ENCODE measurements around the gene WWOX.

WWOX gene

DNA sequence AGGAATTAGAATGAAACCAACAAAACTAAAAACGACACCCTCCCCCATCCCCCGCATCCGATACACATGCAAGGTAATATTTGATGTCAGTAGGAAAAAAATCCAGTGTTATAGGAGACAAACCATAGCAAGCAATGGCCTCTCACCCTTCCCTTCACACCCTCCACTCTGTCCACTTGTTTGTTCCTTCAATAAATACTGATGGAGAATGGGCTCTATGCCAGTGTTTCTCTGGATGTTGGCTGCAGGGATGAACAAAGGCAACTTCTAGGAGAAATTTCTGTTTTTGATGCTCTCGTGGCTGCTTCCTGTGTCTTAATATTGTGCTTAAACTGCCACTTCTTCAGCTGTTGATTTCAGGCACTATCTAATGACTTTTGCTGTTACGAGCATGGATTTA lies 98.8 kb downstream of the WWOX start:
- DNase-seq = no peak

DNA sequence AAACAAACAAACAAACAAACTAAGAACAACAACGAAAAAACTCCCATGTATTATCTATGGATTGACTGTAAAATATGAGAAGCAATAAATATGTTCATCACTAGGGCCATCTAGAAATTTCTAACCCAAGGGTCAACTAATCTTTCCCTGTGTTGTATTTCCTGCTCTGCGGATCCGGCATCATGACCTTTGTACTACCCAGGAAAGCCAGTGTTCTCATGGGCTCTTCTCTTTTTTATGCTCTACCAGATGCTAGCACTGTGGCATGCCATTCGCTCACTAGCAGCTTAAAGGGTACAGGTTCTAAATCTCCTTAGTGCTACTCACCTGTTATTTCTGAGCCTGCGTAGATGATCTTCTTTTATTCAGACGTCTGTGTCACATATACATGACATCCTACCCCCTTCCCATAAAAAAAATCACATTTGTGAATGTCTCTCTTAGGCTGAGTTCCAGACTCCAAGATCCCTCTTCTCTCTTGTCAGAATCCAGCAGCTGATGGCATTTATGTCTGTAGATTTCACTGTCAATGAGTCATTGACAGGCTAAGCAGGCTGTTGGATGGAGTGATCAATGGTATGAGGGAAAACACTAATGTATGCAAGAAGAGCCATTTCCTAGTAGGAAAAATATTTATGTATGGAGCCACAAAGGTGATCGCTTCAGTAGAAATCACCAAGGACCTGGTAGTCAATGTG lies 100.0 kb downstream of the WWOX start:
- DNase-seq = no peak

DNA sequence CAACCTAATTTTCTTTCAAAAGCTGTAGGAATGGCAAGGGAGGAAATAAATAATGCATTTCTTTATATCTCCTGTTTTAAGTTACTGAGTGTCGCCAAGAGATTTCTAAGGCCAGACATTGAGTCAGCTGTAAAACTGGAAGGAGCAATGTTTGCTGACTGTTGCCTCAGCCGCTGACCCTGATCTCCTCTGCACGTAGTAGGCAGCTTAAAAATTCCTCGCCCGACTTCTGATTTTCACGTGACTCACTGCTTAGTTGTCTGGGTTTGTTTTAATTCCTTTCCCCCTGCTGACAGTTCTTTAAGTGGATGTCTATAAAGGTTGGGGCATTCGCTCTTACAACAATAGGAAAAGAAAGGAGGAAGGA lies 100.6 kb downstream of the WWOX start:
- DNase-seq = no peak

DNA sequence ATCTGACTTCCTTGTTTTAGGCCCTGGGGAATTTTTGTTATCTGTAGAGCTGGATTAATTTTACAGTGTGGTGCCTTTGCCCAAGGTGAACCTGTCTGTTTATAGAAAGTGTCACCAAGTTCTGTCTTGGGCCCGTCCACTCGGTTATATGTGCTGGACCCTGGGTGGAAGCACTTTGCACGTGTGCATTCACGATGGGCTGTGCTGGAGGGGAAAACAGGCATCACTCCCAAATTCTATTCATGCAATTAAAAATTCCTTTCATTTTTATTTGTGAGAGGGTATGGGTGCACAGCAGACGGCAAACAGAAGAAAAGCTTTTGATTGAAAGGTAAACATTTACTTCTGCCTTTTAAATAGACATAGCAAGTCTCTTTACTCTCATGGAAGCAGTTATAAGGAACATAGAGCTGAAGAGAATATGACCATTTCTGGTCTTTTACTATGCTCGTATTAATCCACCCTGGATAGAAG lies 101.2 kb downstream of the WWOX start:
- DNase-seq = no peak

DNA sequence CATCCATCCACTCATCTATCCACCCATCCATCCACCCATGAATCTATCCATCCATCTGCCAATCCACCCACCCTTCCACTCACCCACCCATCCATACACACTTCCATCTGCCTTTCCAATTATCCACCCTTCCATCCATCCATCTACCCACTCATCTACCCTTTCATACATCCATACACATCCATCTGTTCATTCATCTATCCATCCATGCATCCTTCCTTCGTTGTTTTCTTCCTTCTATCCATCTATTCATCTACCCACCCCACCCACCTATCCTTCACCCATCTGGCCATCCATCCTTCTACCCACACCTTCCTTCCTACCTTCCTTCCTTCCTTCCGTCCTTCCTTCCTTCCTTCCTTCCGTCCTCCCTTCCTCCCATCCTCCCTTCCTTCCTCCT lies 106.1 kb downstream of the WWOX start:
- no peak for DNase-seq

DNA sequence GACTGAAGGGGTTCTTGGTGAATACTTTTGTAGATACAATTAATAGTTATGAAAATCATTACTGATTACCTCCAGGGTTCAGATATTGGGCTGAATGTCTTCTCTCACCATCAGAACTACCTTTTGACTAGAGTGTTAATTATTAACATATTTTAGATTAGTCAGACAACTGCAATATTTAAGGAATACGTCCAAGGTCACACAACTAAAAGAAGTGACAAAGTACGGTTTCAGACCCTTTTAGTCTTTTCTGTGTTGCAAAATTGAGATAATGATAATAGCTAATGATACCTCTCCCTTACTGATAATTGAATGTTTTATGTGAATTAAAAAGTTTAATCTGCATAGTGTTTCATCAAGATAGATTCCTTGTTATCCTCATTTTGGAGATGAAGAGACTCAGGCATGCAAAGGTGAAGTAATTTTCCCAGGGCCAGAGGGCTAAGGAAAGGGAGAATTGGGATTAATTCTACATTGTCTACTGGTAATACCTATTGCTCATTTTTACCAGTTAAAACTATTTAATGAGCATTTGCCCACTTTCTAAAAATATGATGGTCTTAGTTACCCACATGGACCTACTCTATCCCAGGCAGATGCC lies 107.3 kb downstream of the WWOX start:
- no peak for DNase-seq

DNA sequence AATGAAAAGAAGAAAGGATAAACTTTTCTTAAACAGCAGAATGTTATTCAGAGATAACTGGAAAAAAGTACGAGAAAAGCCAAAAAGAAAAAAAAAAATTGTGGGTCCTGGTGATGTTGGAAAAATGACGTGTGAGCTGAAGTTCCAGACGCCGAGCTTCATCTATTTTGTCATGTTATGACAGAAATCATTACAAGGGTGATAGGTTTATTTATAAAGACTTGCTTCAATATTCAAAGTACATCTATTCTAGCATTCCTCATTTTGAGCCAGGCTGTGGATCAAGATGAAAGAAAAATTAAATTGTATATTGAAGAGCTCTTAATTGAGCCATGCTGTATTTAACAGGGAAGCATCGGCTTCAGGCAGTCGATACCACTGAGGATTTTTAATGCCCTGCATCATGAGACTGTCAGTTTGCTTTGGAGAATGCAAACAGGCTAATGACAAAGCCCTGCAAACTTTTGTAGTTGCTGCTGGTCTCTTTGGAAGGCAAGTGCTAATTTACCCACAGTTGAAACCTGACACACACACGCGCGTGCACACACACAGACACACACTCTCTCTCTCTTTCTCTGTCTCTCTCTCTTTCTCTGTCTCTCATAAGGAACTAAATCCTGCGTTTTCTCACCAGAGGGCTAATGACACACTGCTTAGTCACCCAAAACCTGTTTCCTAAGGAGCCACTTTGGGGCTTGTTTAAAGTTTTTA lies 110.7 kb downstream of the WWOX start:
- DNase-seq = peak; percentile 25

DNA sequence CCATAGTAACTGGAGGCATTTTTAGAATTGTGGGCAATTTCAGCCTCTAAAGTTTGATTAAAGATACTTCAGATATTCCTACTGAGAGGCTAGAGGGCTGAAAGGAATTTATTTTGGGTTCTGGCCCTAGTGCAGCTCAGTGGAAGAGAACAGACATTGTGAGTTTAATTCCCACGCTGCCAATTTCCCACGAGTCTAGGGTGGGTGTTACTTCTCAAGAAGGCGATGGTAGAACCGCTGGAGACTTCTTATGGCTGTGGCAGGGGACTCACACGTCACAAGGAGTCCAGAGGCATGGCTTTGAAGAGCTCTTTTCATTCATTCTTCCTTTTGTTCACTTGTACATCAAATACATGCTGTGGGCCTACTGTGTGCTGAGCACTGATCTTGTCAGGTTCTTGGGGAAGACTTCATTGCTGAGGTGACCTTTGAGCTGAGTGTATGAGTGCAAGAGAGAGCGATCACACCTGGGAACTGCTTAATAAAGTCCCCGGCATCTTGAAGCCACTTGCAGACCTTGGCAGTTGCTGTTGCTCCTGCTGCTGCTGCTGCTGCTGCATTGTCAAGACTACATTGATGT lies 111.7 kb downstream of the WWOX start:
- no peak for DNase-seq

DNA sequence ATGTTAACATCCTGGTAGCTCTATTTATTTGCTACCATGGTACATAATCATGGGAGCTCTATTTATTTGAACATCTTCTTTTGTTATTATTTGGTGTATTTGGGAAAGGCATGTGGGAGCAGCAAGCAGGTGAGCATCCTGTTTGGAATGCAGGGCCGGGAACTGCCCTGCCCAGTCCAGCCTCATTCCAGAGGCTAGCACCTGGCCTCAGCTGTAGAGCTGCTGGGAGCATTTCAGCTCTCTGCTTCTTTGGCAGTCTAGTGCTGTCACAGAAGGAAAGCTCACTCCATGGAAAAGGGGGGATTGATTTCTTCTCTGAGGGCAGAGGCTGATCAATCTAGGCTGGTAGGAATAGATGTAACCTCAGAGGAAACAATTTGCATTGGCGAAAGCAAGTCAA lies 112.5 kb downstream of the WWOX start:
- DNase-seq = no peak

DNA sequence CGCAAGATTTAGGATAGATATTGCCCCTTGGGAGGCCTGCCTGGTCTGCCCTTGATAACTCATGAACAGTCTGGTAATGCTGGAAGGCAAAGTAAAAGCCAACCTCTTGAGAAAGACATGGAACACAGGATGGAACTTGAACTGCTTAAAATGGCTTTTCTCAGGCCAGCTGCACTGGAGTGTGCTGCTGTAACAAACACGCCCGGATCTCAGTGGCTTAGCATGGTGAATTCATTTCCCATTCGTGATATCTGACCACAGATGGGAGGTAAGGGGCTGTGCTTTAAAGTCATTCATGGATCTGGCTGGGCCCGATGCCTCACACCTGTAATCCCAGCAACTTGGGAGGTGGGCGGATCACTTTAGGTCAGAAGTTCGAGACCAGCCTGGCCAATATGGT lies 113.2 kb downstream of the WWOX start:
- DNase-seq = no peak

DNA sequence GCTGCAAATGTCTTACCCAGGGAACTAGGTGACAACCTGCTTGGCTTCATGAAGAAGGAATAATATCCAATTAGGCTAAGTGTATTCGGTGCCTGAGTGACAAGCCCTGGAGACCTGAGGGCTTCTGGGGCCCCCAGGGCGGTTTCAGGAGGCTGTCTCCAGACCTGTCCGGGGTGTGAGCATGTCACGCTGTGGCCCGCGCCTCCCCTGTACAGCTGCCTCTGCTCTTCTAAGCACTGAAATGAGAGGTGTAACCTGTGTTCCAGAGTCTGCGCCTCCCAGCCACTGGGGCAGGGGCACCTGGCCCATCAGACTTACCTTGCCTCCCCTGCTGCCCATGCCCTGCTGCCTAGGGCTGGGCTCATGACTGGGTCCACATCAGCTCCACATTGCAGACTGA lies 114.3 kb downstream of the WWOX start:
- no peak for DNase-seq

DNA sequence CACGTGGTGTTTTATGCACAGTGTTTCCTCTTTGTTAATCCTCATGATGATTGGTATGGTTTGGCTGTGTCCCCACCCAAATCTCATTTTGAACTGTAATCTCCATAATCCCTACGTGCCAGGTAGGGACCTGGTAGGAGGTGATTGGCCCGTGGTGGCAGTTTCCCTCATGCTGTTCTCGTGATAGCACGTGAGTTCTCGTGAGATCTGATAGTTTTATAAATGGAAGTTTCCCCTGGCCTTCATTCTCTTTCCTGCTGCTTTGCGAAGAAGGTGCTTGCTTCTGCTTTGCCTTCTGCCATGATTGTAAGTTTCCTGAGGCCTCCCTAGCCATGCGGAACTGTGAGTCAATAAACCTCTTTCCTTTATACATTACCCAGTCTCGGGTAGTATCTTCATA lies 115.8 kb downstream of the WWOX start:
- no peak for DNase-seq

DNA sequence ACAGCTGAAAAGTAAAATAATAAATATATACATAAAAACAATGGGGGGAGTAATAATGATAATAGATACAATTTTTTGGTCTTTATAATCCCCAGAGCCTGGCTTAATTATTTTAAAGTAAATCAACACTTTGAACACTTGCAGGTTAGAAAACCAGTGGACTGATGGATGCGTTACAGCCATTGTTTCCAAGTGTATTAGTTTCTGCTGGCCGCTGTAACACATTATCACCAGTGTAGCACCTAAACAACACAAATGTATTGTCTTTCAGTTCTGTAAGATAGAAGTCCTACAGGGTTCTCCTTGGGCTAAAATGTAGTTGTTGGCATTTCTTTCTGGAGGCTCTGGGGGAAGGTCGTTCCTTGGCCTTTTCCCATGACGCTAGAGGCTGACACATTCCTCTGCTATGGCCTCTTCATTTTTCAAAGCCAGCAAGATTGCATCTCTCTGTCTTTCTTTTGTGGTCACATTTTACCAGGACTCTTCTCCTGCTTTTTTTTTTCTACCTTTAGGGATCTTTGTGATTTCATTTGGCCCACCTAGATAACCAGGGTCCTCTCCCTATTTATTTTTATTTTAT lies 116.8 kb downstream of the WWOX start:
- no peak for DNase-seq

DNA sequence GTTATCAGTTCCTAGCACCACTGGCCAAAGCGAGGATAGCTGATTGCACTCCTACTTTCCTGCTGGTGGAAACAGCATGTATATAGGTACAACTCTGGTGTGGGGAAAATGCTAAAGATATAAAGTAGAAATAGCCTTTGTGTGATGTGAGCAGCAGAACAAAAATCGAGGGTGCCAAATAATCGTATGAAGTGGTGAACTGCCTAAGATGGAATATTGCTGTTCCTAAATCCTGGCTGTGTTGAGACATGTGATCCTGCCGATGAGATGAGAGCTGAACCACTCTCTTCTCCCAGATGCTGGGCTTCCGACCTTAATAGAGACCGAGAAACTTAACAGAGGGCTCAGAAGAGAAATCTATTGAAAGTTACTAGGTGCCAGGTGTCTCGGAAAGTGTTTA lies 117.8 kb downstream of the WWOX start:
- no peak for DNase-seq

DNA sequence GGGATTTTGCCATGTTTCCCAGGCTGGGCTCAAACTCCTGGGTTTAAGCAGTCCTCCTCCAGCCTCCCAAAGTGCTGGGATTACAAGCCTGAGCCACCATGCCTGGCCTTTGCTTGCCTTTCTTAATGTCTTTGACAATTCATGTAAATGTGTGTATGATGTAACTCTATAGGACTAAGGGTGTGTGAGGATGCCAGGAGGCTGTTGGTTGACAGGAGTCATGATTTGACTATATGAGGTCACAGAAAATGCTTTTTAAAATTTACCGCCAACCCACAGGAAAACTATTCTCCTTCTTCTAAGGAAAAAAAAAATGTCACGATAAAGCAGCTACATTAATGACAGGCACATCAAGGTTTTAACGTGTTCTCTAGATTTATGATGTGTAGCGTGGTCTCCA lies 118.8 kb downstream of the WWOX start:
- DNase-seq = no peak

DNA sequence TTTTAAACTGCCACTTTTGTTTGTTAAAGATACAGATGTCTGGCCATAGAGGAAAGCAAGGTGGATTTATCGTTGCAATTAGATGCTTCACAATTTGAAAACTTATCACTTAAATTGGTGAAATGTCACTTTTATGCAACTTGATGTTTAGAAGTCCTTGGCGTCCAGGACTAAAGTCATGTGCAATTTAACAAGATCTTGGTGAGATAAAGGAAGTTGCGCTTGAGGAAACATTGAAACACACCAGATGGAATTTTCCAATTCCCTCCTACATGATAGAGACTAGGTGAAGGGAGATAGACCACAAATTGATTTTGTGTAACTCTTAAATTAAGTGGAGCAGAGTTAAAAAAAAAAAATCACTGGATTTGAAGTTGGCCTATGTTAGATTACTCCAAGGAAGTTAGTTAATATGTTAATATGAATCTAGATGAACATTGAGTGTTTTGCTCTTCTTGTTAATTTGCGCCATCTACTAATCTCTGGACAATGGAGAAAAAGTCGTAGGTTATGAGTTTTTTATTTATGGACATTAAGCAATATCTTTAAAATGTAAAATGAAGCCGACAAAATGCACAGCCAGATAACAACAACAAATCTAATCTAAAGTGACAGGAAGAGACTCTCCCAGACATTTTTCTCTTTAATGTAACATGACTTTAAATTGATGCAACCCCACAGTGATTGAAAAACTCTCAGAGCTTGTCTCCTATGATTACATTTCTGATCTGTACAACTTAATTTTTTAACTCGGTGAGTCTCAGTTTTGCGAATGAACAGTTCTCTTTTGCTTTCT lies 119.6 kb downstream of the WWOX start:
- no peak for DNase-seq

DNA sequence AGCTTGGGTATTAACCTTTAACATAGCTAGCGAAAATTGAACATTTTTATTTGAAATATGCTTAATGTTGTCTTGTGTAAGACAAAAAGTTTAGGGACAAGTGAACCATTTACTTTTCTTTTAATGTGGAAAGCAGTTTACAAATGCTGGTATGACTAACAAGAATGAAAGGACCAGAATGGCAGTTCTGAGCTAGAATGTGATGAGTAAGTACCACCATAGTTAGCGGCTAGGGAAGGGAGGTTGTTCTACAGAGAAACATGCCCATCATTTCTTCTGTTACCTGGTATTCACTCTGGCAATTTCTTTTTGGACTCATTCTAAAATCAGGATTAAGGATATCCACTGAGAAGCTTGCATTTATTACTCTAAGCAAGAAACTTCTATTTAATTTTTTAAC lies 121.1 kb downstream of the WWOX start:
- no peak for DNase-seq

DNA sequence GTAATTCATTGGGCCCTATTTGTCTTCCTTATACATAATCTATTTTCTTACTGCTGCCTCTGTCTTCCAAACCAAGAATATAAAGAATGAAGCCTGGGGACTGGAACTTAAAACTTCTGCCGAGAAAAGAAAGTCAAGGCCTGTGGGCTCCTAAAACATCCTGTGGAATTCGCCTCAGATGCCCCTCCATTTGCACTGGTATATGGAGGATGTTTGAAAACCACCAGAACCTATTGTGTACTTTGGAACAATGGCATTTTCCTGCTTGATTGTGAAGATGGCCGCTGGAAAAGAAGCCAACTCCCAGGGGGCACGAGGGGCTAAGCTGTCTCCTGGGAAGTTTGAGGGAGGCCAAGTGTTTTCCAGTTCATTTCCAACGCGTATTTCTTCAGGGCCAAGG lies 122.4 kb downstream of the WWOX start:
- DNase-seq = no peak

DNA sequence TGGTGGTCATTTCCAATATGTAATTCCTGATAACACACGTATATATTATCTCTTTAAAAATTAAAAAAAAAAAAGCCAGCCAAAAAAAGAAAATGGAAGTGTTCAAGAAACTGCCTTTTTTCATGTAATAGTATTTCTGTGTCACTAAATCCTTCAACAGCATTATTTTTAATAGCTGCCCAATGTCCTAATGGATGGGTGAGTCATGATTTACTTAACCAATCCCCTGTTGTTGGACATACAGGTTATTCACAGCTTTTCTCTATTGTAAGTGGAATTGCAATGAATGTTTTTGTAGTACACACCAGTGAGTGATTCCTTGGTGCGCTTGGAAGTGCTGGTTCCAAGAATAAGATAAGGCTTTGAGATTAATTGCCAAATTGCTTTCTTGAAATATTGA lies 124.9 kb downstream of the WWOX start:
- DNase-seq = no peak

DNA sequence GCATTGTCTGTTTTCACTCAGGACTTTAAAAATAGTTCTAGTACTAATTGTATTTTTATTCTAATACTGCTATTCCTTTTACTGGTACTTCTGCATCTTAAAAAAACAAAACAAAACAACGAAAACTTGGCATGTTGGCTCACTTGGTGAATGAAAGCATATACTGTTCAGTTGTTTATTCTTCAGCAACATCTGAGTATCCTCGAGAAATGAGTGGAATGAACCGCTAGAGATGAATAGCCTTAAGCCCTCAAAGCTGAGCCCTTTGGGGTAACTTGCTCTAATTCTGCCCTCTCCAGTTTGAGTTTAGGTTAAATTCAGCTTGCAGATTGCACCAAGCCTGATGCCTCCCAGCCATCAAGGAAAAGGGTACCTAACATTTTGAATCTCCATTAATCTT lies 126.5 kb downstream of the WWOX start:
- DNase-seq = no peak

DNA sequence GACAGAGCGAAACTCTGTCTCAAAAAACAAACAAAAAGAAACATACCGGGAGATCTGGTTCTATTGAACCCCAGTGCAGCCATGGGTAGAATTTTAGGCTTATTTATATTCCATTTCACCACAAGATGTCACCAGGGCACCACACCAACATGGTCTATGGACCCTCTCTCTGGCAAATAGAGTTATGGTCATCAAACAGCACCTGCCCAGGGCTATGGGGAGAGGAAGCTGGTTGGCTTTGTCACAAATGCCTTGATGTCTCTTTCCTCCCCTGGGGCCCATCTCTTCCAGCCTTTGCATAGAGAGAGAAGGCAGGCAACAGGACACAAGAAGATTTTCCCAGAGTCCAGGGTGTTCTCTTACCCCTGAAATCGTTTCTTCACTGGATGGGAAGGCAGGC lies 128.4 kb downstream of the WWOX start:
- peak; percentile 4 for DNase-seq

DNA sequence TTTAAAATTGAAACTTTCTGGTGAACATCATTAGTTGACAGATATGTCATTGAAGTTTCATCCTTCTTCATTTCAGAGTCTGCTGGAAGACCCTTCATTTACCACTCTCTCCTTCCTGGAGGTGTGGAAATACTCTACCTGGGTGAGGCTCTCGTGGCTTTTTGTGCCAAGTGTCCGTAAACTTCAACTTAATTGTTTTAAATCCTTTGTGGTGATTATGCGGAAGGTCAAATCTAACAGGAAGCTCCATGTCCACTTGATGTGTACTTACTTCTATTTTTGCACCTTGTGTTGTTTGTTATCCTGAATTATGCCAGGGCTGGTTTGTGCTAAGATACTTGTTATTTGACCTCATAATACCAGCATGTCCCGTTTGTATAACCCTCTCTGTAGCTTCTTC lies 129.2 kb downstream of the WWOX start:
- no peak for DNase-seq

DNA sequence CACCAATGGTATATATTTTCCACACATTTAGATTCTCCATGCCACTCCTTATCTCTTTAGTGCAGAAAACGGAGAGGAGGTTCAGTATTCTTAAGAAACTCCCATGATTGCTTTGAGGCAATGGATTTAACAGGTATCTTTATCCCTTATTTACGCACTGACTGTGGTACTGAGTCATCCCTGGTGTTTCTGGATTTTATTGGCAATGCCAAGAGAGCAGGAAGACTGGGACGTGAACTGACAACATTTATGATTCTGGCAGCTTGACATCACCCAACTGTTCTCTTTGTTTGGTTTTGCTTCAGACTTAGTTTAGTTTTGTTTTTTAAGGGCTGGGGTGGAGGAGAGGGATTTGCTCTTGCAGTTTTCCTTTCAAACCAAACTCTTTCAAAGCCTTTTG lies 131.4 kb downstream of the WWOX start:
- no peak for DNase-seq
